ENCODE data around the gene NEGR1.

- peak; percentile 77 for TF ChIP-seq CTCF (IDR thresholded peaks at IDR 0.05; ENCODE audit: low read depth, low read length)
- no peak for TF ChIP-seq EZH2phosphoT487 (IDR thresholded peaks at IDR 0.05; ENCODE audit: low read depth)
Observed at GRCh38 chr1:71521655-71522264, 760.6 kb downstream of the NEGR1 start.
